ENCODE data around the gene BICC1. TPM values are rescaled to one million over a fixed set of nuclear protein-coding genes. Genes with fewer than 3 reads are reported as not detected.

BICC1 gene
- total and polyA plus RNA-seq, 2 of the 8 experiments (the other 6 are each of a cell fraction or from before 2014, with no cell fraction given) = 0.20 to 0.73 TPM

GRCh38 chr10:58535311-58535710, 22.6 kb downstream of the BICC1 start:
- ChIA-PET CTCF (ENCODE audit: partially characterized antibody) (no interaction called here), POLR2A (ENCODE audit: partially characterized antibody) (no interaction called here)
- Histone ChIP-seq H3K9me3 (ENCODE audit: insufficient read depth in 2 of 2, low read depth in 1 of 2, low read length in 1 of 2) (no peaks in the 10 kb centered on the region), H4K8ac (ENCODE audit: extremely low read depth, insufficient read depth, low read length) (no peak overlapping the region), H4K20me1 (replicated peaks in 1 of 2; ENCODE audit: control insufficient read depth in 1 of 2, insufficient read depth in 2 of 2, low read length in 2 of 2) (no peaks in the 10 kb centered on the region), H3K4me2 (ENCODE audit: insufficient read depth in 1 of 2, low read depth in 2 of 2, low read length in 2 of 2) (no peak overlapping the region), H3K4me1 (replicated peaks in 1 of 4; ENCODE audit: control insufficient read depth in 3 of 4, insufficient read depth in 4 of 4, low read length in 3 of 4) (no peaks in the 10 kb centered on the region), H3K23ac (ENCODE audit: insufficient read length) (no peak overlapping the region), H2AK5ac (ENCODE audit: low read depth, low read length) (no peak overlapping the region), H3K4me3 (ENCODE audit: extremely low read depth in 1 of 4, insufficient read depth in 2 of 4, low read depth in 3 of 4, low read length in 4 of 4) (no peak overlapping the region), H3K79me1 (ENCODE audit: low read depth, low read length) (no peaks in the 10 kb centered on the region), H2BK5ac (ENCODE audit: low read depth, low read length) (no peak overlapping the region), H4K91ac (replicated peaks; ENCODE audit: insufficient read length, low read length) (no peak overlapping the region), H2BK12ac (ENCODE audit: low read depth, low read length) (no peak overlapping the region), H3K27me3 (replicated peaks in 1 of 4; ENCODE audit: control insufficient read depth in 3 of 4, extremely low read depth in 1 of 4, insufficient read depth in 3 of 4, low read length in 3 of 4) (no peaks in the 10 kb centered on the region), H2BK15ac (ENCODE audit: low read length) (no peak overlapping the region), H3K36me3 (ENCODE audit: control insufficient read depth in 2 of 4, insufficient read depth in 4 of 4, low read length in 3 of 4) (no peaks in the 10 kb centered on the region), H3K9ac (replicated peaks in 1 of 4; ENCODE audit: extremely low read depth in 1 of 4, low read depth in 3 of 4, low read length in 3 of 4) (no peak overlapping the region), H3K79me2 (ENCODE audit: control insufficient read depth in 1 of 2, insufficient read depth in 2 of 2, low read length in 2 of 2) (no peaks in the 10 kb centered on the region), H3K4ac (replicated peaks; ENCODE audit: insufficient read length, low read depth, low read length) (no peak overlapping the region), H4K5ac (ENCODE audit: insufficient read length, low read depth, low read length) (no peak overlapping the region), H3K56ac (replicated peaks; ENCODE audit: insufficient read length, low read depth, low read length) (no peak overlapping the region), H3K23me2 (ENCODE audit: low read depth, low read length) (no peaks in the 10 kb centered on the region), H3K18ac (ENCODE audit: extremely low read depth, low read length) (no peak overlapping the region), H3K27ac (ENCODE audit: low read depth, low read length) (no peak overlapping the region), H3K14ac (ENCODE audit: insufficient read length) (no peak overlapping the region), H2BK120ac (replicated peaks; ENCODE audit: low read depth, low read length) (no peak overlapping the region), H2AFZ (ENCODE audit: low read length) (no peak overlapping the region), H2BK20ac (ENCODE audit: low read length) (no peak overlapping the region)
- FAIRE-seq = no peak
- 98% methylated on average over 3 of the region's 3 CpGs; no CpG with 5 or more reads in 1 of the 2 experiments for WGBS, 2 experiments (ENCODE audit: extremely low coverage in 1 of 2, insufficient coverage in 1 of 2, insufficient read length in 1 of 2, insufficient replicate concordance in 2 of 2, low coverage in 1 of 2, low lambda C conversion rate in 2 of 2, missing lambda C conversion rate in 1 of 2)
- TF ChIP-seq JUND (IDR thresholded peaks at IDR 0.05; ENCODE audit: low read length) (no peak), KDM4A (IDR thresholded peaks at IDR 0.05; ENCODE audit: low read depth, low read length, severe bottlenecking) (no peak), SIX5 (IDR thresholded peaks at IDR 0.05; ENCODE audit: low read depth, low read length) (no peak), GTF2F1 (IDR thresholded peaks at IDR 0.05; ENCODE audit: borderline replicate concordance, low read depth, low read length) (no peak), PHF8 (conservative IDR thresholded peaks at IDR 0.05; ENCODE audit: low read depth, low read length) (no peak), FOSL1 (IDR thresholded peaks at IDR 0.05; ENCODE audit: insufficient read depth, low read depth, low read length) (no peak), CTBP2 (IDR thresholded peaks at IDR 0.05; ENCODE audit: borderline replicate concordance, insufficient read depth, insufficient read length, low read length) (no peak), CHD1 (IDR thresholded peaks at IDR 0.05; ENCODE audit: low read depth, low read length) (no peak), EP300 (IDR thresholded peaks at IDR 0.05; ENCODE audit: borderline replicate concordance in 1 of 2, low read depth in 2 of 2, low read length in 2 of 2) (no peak), TBP (IDR thresholded peaks at IDR 0.05; ENCODE audit: low read depth, low read length) (no peak), SIRT6 (IDR thresholded peaks at IDR 0.05; ENCODE audit: low read length) (no peak)
- DNase-seq (ENCODE audit: low read depth in 1 of 2, low spot score in 2 of 2) = no peak
